Heart right ventricle (tissue), 16 donors: ENCODE data around the gene DLAT. TPM values are rescaled to one million over a fixed set of nuclear protein-coding genes. Genes with fewer than 3 reads are reported as not detected.
A peak's percentile ranks its signal among the peaks of the same experiment; 100 is the strongest.

Source experiments
- ATAC-seq, 8 donors: fragments of 200-7000 bp; cut with Tn5 transposase; one replicate each; pipeline ENCODE4 v1.9.1; 2020; ENCODE audit warnings: mild to moderate bottlenecking in 8 of 8, moderate library complexity in 8 of 8, moderate number of reproducible peaks in 1 of 8
- DNase-seq, 2 donors: peaks; one replicate each; pipeline ENCODE4 v3.0.0-alpha.2; 2020
- H3K27ac ChIP-seq, 10 donors: fragments of 200-600 bp; sonication (generic) in 2 of 10; one replicate each; pipeline versions ENCODE4 v1.5.0 to v1.8.0; 2020 to 2022; ENCODE audit warnings: mild to moderate bottlenecking in 3 of 10
- H3K27me3 ChIP-seq, 7 donors: fragments of 200-600 bp; one replicate each; pipeline ENCODE4 v1.8.0; 2021 to 2022; ENCODE audit warnings: mild to moderate bottlenecking in 2 of 7
- H3K36me3 ChIP-seq, 9 donors: fragments of 200-600 bp; sonication (generic) in 1 of 9; one replicate each; pipeline versions ENCODE4 v1.5.0 to v1.8.0; 2020 to 2022; ENCODE audit warnings: mild to moderate bottlenecking in 2 of 9
- H3K4me1 ChIP-seq, 9 donors: fragments of 200-600 bp; sonication (generic) in 1 of 9; one replicate each; pipeline versions ENCODE4 v1.5.0 to v1.8.0; 2020 to 2022; ENCODE audit warnings: mild to moderate bottlenecking in 4 of 9
- H3K4me3 ChIP-seq, 10 donors: fragments of 200-600 bp; sonication (generic) in 2 of 10; one replicate each; pipeline versions ENCODE4 v1.5.0 to v1.8.0; 2020 to 2022; ENCODE audit warnings: mild to moderate bottlenecking in 7 of 10, moderate library complexity in 2 of 10
- H3K9me3 ChIP-seq, 11 donors: fragments of 200-600 bp in 10 of 11; sonication (generic) in 2 of 11; one replicate each; pipeline versions ENCODE4 v1.5.0 to v1.8.0; 2013 to 2022; ENCODE audit warnings: mild to moderate bottlenecking in 2 of 11, control low read depth in 1 of 11, moderate library complexity in 1 of 11
- CTCF ChIP-seq, 9 donors: fragments of 200-600 bp; sonication (generic) in 2 of 9; IDR thresholded peaks; one replicate each; pipeline versions ENCODE4 v1.5.0 to v1.8.0; 2021 to 2022; ENCODE audit warnings: antibody characterized with exemption in 9 of 9, mild to moderate bottlenecking in 5 of 9, moderate library complexity in 1 of 9
- WGBS, 2 donors: extraction: QIAGEN DNeasy Blood & Tissue Kit; methylation state at CpG; one replicate each; pipeline ENCODE4 v1.1.7; 2013; ENCODE audit warnings: inconsistent platforms in 1 of 2; 5-methylcytosine and 5-hydroxymethylcytosine counted together
- intact Hi-C, 10 donors: fragments of 100-400 bp; cut with DNase I; formaldehyde crosslinking; loops; one replicate each; pipeline versions ENCODE4 v1.11.1 to v1.14.2; 2022
- polyA plus RNA-seq, 2 donors: library from polyadenylated mRNA; stranded (reverse); fragments of 200-250 nt; gene quantifications; one replicate each; pipeline ENCODE4 v1.2.3, GENCODE V29; 2013
- total RNA-seq, 10 donors: library from RNA; stranded (reverse); fragmentation: NEBNext Ultra II Directional in 3 of 10; extraction: Animal tissue kit (Norgen Biotek cat#: 25700) in 3 of 10; gene quantifications; one replicate each; pipeline versions ENCODE4 v1.2.1 to v1.2.4, GENCODE V29; 2021 to 2023
- donor health status: Arrhythmogenic right ventricular cardiomyopathy.
- donor health status: ischemic (EF 13 %, LVEDD 7.1; RV severe dilation, severe dysfunction).
- donor health status: healthy with polysubstance abuse.
- donor health status: DM: no; HTN: yes; CAD: no.
- donor health status: DM: no; HTN: no; CAD: no.
- donor health status: ischemic (EF 25% LVEDD 6.9; RV normal size, moderate dysfunction).
- donor health status: ischemic (EF 25% LVEDD 5.7; RV mildly dilated, moderate dysfunction).
- donor health status: healthy.
- donor health status: DM: yes; HTN: yes; CAD: no.
- donor health status: Ischemic cardiomyopathy.
- donor health status: ischemic (EF 35%, LVEDD 5.7; RV mildly dilated, moderate dysfunction).
- donor health status: nonischemic (EF 11% LVEDD 7.7; RV severe dilation, severe dysfunction).
- donor health status: DM: yes; HTN: yes; CAD: no.
- donor health status: PGD.
- donor health status: ischemic (EF 29% LVEDD 5.4; RV normal size, mild dysfunction).
- donor health status: nonischemic (EF 23%, LVEDD 6.1; RV moderate dilation, normal function).

DLAT gene
- total and polyA plus RNA-seq, 12 donors, result 27.4 to 191 (median 170) TPM

- DNase-seq (no peak), ATAC-seq (peak in 3 of 8 donors; percentile 25 to 58 (median 33))
- Histone ChIP-seq H3K27me3 (no peaks in the 10 kb centered on the region), H3K9me3 (peaks cover 0 to 13% (median 0%) of the 10 kb centered on the region in 11 donors), H3K36me3 (peaks cover 0 to 14% (median 0%) of the 10 kb centered on the region in 9 donors), H3K27ac (peak overlapping the region in 5 of 10 donors; percentile 22 to 53 (median 36)), H3K4me3 (no peak overlapping the region), H3K4me1 (peaks cover 0 to 37% (median 21%) of the 10 kb centered on the region in 9 donors)
- 54 to 68% methylated on average over 4 of the region's 4 CpGs for WGBS, 2 donors
- no peak for TF ChIP-seq CTCF (IDR thresholded peaks at IDR 0.05)
- intact Hi-C loops, result no loop called here
Observed at GRCh38 chr11:112013497-112014164, 11.6 kb upstream of the DLAT start.

GRCh38 chr11:112016088-112016764 lies 9.0 kb upstream of the DLAT start:
- intact Hi-C loops, result no loop called here
- Histone ChIP-seq H3K9me3 (peaks cover 0 to 3% (median 0%) of the 10 kb centered on the region in 11 donors), H3K4me3 (no peak overlapping the region), H3K27me3 (no peaks in the 10 kb centered on the region), H3K4me1 (peaks cover 0 to 59% (median 21%) of the 10 kb centered on the region in 9 donors), H3K36me3 (peaks cover 0 to 40% (median 9%) of the 10 kb centered on the region in 9 donors), H3K27ac (peak overlapping the region in 9 of 10 donors; percentile 41 to 69 (median 59))
- ATAC-seq (peak; percentile 28 to 85 (median 52)), DNase-seq (no peak)
- TF ChIP-seq CTCF (IDR thresholded peaks at IDR 0.05), result no peak
- 67 to 69% methylated on average over 13 of the region's 13 CpGs for WGBS, 2 donors

GRCh38 chr11:112016765-112017376 lies 8.3 kb upstream of the DLAT start:
- DNase-seq (no peak), ATAC-seq (peak in 7 of 8 donors; percentile 6 to 48 (median 21))
- Histone ChIP-seq H3K27me3 (no peaks in the 10 kb centered on the region), H3K4me3 (no peak overlapping the region), H3K27ac (peak overlapping the region in 9 of 10 donors; percentile 41 to 69 (median 59)), H3K9me3 (no peaks in the 10 kb centered on the region), H3K4me1 (peaks cover 0 to 60% (median 21%) of the 10 kb centered on the region in 9 donors), H3K36me3 (peaks cover 0 to 45% (median 9%) of the 10 kb centered on the region in 9 donors)
- TF ChIP-seq CTCF (IDR thresholded peaks at IDR 0.05), result no peak
- WGBS, 2 donors, result 67 to 68% methylated on average over 1 of the region's 1 CpG
- intact Hi-C loops, result no loop called here

- ATAC-seq (peak in 2 of 8 donors; percentile 26 to 63), DNase-seq (no peak)
- peaks cover 0 to 45% (median 9%) of the 10 kb centered on the region in 9 donors for H3K36me3 ChIP-seq
- H3K4me1 ChIP-seq, result peaks cover 0 to 64% (median 26%) of the 10 kb centered on the region in 9 donors
- intact Hi-C loops, result no loop called here
- 40 to 56% methylated on average over 4 of the region's 4 CpGs for WGBS, 2 donors
- peak overlapping the region in 9 of 10 donors; percentile 41 to 69 (median 59) for H3K27ac ChIP-seq
- no peak for TF ChIP-seq CTCF (IDR thresholded peaks at IDR 0.05)
- H3K9me3 ChIP-seq, result no peaks in the 10 kb centered on the region
- H3K27me3 ChIP-seq, result no peaks in the 10 kb centered on the region
- H3K4me3 ChIP-seq, result no peak overlapping the region
Observed at GRCh38 chr11:112017538-112017937, 7.7 kb upstream of the DLAT start.
